ENCODE results near the gene TYMP.

Gene TYMP

DNA sequence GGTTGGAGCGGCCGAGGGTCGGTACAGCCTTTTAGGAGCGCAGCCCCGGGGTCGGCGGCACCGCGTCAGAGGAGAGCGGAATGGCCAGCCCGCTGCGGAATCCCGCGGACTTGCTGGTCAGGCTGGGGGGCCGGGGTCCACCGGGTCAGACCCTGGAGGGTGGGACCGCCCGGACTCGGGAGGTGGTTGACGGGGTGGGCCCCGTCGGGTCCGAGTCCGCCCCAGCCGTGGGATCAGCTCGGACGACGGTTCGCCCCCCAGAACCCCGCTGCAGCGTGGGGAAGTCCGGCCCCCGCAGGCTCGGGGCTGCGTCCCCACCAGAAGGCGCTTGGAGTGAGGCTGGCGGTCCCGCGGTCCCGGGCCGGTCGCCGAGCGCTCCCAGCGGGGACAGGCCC lies 48.8 kb downstream of the TYMP start:
- H3K36me3 ChIP-seq = no peaks in the 10 kb centered on the region
- H3K9me3 ChIP-seq (ENCODE audit: severe bottlenecking) = peaks cover 5% of the 10 kb centered on the region
- H3K27me3 ChIP-seq (ENCODE audit: insufficient read depth, low read depth, severe bottlenecking) = no peaks in the 10 kb centered on the region
- no peak for TF ChIP-seq CTCF (IDR thresholded peaks at IDR 0.05; ENCODE audit: low read depth, low read length)
- no peak for DNase-seq
- H3K4me3 ChIP-seq (ENCODE audit: low read depth, low read length) = no peak overlapping the region
- H3K27ac ChIP-seq = no peak overlapping the region

DNA sequence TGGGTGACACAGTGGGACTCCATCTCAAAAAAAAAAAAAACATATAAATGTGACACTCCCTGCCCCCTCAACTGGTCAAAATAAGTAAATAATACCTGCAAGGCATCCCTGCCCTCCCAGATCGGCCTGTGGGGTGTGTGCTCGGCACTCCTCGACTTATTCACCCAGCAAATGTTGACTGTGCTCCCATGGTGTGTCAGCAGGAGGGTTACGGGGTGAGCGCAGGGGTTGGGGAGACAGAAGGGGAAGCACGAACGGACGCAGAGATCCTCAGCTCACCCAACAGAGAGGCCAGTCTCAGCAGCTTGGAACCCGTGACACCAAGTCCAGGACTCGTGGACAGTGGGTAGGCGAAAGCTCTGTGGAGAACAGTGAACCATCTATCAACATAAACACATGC lies 50.1 kb downstream of the TYMP start:
- no peak overlapping the region for H3K27ac ChIP-seq
- H3K9me3 ChIP-seq (ENCODE audit: severe bottlenecking) = peaks cover 5% of the 10 kb centered on the region
- no peak for DNase-seq
- no peaks in the 10 kb centered on the region for H3K36me3 ChIP-seq
- TF ChIP-seq CTCF (IDR thresholded peaks at IDR 0.05; ENCODE audit: low read depth, low read length) = no peak
- H3K27me3 ChIP-seq (ENCODE audit: insufficient read depth, low read depth, severe bottlenecking) = no peaks in the 10 kb centered on the region
- H3K4me3 ChIP-seq (ENCODE audit: low read depth, low read length) = no peak overlapping the region

- no peaks in the 10 kb centered on the region for H3K27me3 ChIP-seq (ENCODE audit: insufficient read depth, low read depth, severe bottlenecking)
- no peak overlapping the region for H3K27ac ChIP-seq
- no peak overlapping the region for H3K4me3 ChIP-seq (ENCODE audit: low read depth, low read length)
- no peaks in the 10 kb centered on the region for H3K36me3 ChIP-seq
- DNase-seq = no peak
- H3K9me3 ChIP-seq (ENCODE audit: severe bottlenecking) = peaks cover 5% of the 10 kb centered on the region
- no peak for TF ChIP-seq CTCF (IDR thresholded peaks at IDR 0.05; ENCODE audit: low read depth, low read length)
These were observed 51.9 kb downstream of the TYMP start for GRCh38 chr22:50477923-50478322.

- Histone ChIP-seq H3K36me3 (peaks cover 3% of the 10 kb centered on the region; the same call in 1 of the 2 replicates), H3K27ac (peak overlapping the region; percentile 58), H3K27me3 (ENCODE audit: insufficient read depth, low read depth, severe bottlenecking) (no peaks in the 10 kb centered on the region), H3K4me3 (ENCODE audit: low read depth, low read length) (no peak overlapping the region), H3K9me3 (ENCODE audit: severe bottlenecking) (peaks cover 5% of the 10 kb centered on the region)
- TF ChIP-seq CTCF (IDR thresholded peaks at IDR 0.05; ENCODE audit: low read depth, low read length) = no peak
- DNase-seq = no peak
These were observed 52.9 kb downstream of the TYMP start for GRCh38 chr22:50476868-50477267.
